HG02763 (cell line): ENCODE results near the gene CMC1.
"Not testable (repeated sequence)": the region's sequence is repeated elsewhere in the genome, so short reads cannot be mapped to it uniquely, and the experiment has no call there.

ENCODE experiments used
- ATAC-seq: cut with Tn5 transposase; IDR thresholded peaks from one replicate; pipeline ENCODE4 v1.9.1; 2021; ENCODE audit warnings: mild to moderate bottlenecking, moderate library complexity; ENCODE audit not compliant: unreplicated experiment

The CMC1 gene

DNA sequence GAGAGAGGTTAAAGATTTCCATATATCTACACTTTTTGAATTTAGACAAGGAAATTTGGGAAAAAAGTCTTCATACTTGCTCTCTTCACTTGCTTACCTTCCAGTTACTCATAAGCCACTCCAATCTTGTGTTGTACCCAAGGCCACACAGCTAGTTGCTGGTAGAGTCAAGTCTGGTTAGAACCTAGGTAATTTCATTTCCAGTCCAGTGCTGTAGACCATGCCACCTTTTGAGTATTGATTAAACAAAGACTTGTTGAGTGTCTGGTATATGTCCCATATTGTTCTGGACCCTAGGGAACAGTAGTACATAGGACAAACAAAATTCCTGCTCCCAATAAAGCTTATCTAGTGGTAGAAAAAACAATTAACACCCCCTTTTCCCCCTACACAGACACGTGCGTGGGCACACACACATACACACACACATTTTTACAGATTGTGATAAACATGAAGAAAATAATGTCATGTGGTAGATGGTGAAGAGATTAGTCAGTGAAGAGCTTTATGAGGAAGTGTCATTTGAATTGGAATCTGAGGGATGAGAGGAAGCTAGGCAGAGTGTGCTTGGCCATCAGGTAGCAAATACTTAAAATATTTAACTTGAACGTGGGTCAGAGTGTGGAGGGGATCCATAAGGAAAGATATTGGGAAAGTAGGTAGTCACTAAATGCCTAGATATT is 2.1 kb downstream of the CMC1 start:
- ATAC-seq, result no peak

DNA sequence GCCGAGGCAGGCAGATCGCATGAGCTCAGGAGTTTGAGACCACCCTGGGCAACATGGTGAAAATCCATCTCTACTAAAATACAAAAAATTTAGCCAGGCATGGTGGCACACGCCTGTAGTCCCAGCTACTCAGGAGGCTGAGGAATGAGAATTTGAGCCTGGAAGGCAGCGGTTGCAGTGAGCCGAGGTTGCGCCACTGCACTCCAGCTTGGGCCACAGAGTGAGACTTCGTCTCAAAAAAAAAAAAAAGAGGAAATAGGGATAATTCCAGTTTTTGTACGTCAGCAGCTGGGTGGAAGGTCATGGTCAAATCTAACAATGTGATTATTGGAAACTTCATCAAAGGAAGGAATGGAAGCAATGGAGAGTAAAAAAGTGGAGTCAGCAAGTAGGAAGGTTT is 3.1 kb downstream of the CMC1 start:
- no peak for ATAC-seq

DNA sequence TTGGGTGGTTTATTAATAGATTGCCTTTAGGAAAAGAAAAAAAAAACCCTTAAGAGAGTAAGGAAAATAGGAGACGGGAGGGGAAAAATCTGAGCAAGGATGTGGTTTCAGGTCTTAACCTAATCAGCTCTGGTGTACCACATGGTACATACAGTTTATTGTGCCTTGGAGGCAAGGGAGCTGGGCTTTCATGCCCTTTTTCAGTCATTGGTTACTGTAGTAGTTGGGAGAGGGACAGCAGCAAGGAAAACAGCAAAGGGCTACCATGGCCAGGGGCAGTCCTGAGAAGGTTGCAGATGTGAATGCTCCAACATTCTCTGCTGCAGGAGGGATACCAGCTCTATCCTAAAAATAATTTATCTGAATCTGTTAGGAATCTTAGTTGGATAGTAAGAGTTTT is 5.9 kb downstream of the CMC1 start:
- ATAC-seq, result no peak

DNA sequence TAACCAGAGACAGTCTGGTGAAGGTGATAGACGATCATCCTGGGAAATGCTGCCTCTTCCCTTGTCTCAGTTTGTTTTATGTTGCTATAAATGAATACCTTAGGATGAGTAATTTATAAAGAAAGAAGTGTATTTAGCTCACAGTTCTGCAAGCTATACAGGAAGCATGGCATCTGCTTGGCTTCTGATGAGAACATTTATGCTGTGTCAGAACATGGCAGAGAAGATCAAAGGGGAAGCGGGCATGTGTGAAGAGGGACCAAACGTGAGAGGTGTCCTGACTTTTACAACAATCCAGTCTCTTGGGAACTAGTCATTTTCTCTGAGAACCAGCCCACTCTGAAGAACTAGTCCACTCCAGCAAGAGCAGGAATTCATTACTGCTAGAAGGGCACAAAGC is 9.6 kb downstream of the CMC1 start:
- no peak for ATAC-seq

DNA sequence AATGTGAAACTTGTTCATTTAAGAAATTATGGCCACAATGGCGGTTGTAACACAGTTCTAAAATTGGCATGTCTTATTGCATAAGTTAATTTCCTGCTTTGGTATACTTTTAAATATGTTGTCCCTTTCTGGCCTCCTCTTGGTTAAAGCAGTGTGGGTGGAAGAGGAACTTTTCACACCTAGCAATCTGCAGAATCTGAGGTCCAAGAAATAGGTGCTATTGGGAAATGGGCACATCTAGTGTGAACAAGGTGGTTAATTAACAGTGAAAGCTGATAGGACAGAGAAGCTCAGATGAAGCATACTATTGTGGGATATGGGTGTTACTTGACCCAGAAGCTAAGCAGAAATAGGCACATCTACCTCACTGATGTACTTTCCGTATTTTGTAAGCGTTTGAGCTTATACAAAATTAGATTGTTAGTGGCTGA is 10.6 kb downstream of the CMC1 start:
- no peak for ATAC-seq

DNA sequence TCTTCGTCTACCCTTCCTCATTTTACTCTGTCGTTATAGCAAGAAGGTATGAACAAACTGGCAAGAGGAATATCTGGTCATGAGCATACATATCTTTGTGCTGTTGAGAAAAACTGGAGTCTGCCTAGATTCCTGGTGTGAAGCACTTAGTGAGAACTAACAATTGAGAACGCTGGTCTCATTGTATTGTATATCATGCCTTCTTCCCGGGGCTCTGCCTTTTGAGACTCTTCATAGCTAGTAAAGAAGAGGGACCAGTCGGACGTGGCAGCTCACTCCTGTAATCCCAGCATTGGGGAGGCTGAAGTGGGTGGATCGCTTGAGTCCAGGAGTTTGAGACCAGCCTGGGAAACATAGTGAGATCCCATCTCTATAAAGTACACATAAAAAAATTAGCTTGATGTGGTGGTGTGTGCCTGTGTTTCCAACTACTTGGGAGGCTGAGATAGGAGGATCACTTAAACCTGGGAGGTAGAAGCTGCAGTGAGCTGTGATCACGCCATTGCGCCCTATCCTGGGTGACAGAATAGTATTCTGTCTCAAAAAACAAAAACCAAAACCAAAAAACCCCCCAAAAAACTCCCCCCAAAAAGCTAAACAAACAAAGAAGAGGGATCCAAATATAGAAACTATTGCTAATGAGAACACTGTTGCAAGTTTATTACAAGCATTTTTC is 11.8 kb downstream of the CMC1 start:
- no peak for ATAC-seq

DNA sequence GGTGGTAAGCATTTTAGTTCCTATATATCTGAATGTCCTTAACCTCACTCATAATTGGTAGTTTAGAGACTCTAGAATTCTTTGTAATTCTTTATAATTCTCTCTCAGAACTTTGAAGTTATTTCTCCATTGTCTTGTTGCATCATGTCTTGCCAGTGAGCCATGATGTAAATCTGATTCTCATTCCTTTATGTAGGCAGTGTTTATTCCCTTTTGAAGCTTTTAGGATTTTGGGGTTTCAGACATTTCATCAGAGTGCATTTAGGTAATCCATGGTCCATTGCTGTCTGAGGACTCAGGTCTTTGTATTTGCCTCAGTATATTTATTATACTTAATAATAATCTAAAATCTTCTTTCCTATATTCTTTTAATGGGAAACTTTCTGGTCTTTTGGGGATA is 20.6 kb downstream of the CMC1 start:
- no peak for ATAC-seq

DNA sequence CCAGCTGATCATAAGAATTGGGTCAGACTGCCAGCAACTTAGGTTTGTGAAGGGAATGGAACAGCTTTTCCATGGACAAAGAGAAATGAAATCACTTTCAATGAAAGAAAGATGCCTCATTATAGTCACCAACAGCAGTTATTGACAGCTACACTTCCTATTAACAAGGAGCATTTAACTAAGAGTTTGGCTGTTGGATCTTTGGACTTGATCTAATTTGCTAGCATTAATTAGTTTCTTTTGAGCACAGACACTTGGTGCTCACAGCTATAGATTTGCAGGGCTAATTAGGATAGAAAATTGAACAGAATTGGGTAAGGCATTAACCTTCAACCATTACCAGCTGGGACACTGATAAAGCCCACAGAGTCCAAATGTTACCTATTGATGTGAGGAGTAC is 24.2 kb downstream of the CMC1 start:
- no peak for ATAC-seq

DNA sequence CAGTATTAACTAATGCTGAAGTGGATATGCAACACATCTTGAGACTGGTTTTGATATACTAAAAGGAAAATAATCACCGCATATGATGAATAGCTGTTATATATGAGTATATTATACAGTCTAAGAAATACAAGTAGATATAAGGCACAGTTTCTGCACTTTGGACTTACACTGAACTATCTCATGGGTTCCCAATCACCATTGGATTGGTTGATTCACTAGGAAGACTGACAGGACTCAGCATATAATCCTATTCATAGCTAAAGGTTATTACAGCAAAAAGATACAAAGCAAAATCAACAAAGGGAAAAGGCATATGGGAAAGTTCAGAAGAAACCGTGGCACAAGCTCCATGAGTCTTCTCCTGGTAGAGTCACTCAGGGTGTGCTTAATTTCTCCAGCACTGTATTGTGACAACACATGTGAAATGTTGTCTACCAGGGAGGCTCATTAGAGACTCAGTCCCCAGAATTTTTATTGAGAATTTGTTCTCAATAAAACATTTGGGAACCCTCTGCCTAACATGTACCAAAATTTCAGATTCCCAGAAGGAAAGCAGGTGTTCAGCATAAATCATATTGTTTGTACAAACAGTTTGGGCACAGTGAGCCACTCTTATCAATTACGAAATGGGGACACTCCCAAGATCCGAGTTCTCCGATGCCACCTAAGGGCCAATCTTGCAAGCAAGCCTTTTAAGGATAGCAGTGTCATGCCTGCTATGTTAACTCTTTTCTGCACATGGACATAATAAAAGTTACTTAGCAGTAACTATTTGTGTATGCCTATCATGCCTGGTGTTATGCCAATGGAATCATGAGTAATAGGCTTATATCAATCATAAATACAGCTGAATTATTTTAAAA is 26.8 kb downstream of the CMC1 start:
- no peak for ATAC-seq

DNA sequence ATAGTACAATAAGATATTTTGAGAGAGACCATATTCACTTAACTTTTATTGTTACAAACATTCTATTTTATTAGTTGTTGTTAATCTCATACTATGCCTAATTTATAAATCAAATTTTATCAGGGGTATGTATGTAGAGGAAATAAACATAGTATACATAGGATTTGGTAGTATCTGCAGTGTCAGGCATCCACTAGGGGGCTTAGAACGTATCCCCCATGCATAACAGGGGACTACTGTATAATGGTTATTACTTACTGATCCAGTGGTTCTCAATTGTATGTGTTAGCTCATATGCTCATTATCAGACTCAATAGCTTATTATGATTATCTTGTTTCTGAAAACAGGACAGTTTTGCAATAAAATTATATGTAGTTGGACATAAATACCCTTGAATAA is 27.6 kb downstream of the CMC1 start:
- no peak for ATAC-seq

DNA sequence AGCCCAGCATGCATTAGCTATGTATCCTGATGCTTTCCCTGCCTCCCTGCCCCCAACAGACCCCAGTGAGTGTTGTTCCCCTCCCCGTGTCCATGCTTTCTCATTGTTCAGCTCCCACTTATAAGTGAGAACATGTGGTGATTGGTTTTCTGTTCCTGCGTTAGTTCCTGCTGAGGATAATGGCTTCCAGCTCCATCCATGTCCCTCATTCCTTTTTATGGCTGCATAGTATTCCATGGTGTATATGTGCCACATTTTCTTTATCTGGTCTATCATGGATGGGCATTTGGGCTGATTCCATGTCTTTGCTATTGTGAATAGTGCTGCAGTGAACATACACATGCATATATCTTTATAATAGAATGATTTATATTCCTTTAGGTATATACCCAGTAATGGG is 28.5 kb downstream of the CMC1 start:
- not testable (repeated sequence) for ATAC-seq

DNA sequence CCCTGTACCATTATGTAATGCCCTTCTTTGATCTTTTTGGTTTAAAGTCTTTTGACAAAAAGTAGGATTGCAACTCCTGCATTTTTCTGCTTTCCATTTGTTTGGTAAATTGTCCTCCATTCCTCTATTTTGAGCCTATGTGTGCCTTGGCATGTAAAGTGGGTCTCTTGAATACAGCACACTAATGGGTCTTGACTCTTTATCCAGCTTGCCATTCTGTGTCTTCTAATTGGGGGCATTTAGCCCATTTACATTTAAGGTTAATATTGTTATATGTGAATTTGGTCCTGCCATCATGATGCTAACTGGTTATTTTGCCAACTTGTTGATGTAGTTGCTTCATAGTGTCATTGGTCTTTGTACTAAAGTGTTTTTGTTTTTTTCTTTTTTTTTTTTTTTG is 32.4 kb downstream of the CMC1 start:
- ATAC-seq, result no peak

DNA sequence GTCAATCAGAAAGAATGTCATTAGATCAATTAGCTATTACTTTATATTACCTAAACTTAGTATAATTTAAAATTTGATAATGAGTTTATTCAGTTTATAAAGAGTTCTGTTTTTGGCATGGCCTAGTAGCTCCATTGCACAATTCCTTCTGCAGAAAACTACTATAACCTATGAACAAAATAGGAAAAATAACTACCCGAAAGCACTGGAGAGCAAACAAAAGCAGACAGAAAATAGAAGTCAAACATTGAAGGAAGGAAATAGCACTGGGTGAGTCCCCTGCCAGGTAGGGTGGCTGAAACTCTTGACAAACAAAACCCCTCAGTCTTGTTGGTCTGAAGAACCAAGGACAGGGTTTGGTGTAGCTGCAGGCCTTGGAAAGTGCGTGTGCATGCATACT is 37.5 kb downstream of the CMC1 start:
- ATAC-seq, result no peak

DNA sequence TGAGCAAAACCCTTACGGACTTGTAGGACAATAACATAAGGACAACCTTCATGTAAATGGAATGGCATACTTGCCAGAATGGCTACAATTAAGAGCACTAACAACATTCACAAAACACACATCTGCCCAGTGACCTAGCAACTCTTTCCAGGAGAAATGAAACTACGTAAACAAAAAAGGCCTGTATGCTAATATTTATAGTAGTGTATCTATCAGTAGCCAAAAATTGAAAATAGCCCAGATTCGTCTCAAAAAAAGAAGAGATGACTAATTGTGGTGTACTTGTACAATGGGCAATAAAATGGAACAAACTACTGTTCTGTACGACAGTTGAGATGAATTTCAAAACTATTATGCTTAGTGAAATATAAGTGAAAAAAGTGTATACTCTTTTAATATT is 38.4 kb downstream of the CMC1 start:
- ATAC-seq, result no peak

DNA sequence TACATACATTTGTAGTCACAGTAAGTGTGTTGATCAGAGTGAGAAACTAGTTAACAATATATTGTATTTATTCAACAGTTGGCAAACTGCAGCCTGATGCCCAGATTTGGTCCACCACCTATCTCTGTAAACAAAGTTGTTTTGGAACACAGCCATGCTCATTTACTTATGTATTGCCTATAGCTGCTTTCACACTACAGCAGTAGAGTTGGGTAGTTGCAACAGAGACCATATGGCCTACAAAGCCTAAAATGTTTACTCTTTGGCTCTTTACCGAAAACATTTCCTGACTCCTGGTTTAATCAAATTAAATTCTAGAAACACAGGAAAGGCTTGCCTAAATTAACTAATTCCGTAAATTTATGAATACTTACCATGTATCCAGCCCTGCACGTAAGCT is 39.4 kb downstream of the CMC1 start:
- no peak for ATAC-seq

DNA sequence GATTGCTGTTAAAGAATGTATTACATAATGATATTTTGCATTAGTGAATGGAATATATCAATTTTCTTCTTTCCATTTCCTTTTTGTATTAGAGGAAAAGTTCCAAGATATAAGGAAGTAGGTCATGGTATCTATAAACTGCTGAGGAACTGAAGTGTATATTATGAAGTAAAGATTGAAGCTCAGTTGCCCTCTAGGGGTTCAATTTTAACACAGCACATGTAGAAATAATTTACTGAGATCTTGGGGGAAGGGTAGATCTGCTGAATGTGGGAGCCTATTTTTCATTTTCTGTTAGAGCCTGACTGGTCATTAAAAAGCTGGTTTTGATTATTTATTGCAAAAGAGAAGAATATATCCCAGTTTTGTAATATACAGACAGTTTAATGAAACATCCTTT is 45.2 kb downstream of the CMC1 start:
- peak; percentile 83 for ATAC-seq

DNA sequence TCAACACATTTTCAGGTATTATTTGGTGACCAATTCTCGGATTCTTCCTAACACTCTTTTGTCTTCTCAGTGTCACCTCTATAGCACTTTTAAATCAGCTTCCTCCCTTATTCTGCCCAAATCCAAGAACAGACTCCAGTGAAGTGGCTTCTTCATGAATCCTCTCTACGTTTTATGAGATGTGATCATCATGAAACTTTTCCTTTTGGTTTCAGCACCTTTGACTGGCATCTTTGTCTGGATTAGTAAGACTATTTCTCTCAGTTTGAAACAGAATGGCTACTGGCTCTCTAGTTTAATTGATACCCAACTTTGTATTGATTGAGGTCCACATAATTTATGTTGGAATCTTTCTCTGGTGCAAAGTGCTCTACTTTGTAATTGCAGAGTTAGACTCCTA is 45.6 kb downstream of the CMC1 start:
- ATAC-seq, result no peak

DNA sequence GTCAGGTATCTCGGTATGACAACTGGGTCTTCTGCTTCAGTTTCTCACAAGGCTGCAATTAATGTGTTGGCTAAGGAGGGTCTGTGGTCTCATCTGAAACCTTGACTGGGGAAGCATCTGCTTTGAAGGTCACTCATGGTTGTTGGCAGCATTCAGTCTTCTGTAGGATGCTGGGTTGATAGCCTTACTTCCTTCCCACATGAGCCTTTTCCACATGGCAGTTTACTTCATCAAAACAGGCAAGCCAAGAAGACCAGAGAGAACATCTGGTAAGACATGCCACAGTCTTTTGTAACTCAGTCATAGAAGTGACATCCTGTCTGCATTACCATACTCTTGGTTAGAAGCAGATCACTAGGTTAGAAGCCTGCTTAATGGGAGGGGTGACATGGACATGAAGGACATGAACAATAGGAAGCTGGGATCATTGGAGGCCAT is 49.5 kb downstream of the CMC1 start:
- no peak for ATAC-seq

DNA sequence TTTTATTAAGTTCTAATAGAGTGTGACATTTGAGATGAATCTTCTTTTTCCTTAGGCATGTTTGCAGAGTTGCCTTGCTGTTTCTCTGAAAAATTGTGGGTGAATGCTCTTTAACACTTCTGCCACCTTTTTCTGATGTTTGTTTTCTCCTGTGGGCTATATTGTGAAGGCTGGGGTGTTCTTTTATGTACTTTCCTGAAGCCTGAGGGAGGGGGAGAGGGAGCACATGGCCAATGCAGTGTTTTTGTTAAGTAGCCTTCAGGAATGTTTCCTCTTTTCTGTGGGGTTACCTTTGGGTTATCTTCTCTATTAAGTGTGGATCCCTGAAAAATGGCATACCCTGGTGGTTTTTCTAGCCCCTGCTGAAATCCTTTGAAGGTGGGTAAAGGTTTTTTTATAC is 50.2 kb downstream of the CMC1 start:
- ATAC-seq, result no peak

DNA sequence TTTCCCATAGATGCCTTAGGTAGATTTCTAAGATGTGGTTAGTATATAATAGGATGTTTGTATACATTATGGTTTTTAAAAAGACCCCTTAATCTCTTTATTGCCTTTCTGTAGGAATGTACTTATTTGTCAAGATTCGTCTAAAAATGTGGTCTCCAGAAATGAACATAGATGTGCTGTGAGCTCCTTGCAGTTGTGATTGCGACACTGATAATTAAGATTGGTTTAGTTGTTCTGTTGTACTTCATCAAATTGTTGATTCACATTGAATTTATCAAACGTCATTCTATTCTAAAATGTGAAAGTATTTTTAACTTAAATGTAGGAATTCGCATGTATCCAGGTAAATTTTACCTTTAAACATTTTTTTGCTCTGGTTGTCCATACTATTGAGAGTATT is 51.2 kb downstream of the CMC1 start:
- ATAC-seq, result no peak

DNA sequence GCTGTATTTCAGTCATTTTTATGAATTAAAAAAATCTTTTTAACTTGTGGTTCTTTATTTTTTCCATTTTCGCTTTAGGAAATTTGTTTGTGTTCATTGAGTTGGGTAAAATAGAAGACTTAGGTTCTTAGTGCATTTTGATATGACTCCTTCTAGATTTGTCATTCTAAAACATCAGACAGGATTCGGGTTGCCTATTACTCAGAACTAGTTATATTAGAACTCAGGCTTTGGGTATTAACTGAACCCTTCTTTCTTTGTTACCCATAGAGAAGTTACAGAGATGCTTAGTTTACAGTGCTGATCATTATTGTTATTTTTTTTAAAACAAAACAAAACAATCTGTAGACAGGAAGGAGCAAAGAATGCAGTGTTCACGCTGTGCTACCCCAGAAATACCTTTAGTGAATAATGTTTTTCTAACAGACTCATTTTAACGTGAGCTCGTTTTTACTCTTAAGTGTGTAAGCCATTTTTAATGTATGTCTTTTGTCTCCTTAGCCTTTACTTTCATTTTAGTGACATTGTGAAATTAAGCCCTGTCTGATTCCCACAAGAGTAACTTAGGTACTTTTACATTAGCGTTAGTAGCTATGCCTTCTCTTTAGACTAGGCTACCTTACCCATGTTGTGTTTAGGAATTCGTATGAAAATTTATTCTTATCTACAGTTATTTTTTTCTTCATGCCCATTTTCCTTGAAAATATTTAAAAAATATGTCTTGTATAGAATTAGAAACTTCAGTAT is 53.4 kb downstream of the CMC1 start:
- no peak for ATAC-seq
